GM19397 (cell line): Measurements from ENCODE around the gene MAMSTR.
A peak's percentile ranks its signal among the peaks of the same experiment; 100 is the strongest.

Source experiments
- ATAC-seq: cut with Tn5 transposase; IDR thresholded peaks from one replicate; pipeline ENCODE4 v1.9.1; 2021; ENCODE audit warnings: mild to moderate bottlenecking, moderate library complexity; ENCODE audit not compliant: unreplicated experiment

The MAMSTR gene

GRCh38 chr19:48746738-48747575 lies 27.4 kb upstream of the MAMSTR start, which contains the start of gene IZUMO1:
Gene IZUMO1 (minus strand): TSS chr19:48746909. CDS start chr19:48745859, 1,050 bp downstream.
- ATAC-seq, result no peak

- no peak for ATAC-seq
Measured at GRCh38 chr19:48746110-48746509, 26.6 kb upstream of the MAMSTR start.

GRCh38 chr19:48745208-48745995 lies 25.9 kb upstream of the MAMSTR start:
- ATAC-seq, result no peak

- ATAC-seq, result no peak
Measured at GRCh38 chr19:48742096-48742495, 22.6 kb upstream of the MAMSTR start.

GRCh38 chr19:48741129-48741999 lies 21.8 kb upstream of the MAMSTR start:
- no peak for ATAC-seq

GRCh38 chr19:48740164-48740972 lies 20.8 kb upstream of the MAMSTR start, which contains the start of gene RASIP1:
Gene RASIP1 (minus strand): TSS chr19:48740610. CDS start chr19:48740282, 328 bp downstream.
- ATAC-seq, result no peak

- ATAC-seq, result no peak
Measured at GRCh38 chr19:48739404-48740163, 20.1 kb upstream of the MAMSTR start.

- ATAC-seq, result peak; percentile 81
Measured at GRCh38 chr19:48738557-48739403, 19.3 kb upstream of the MAMSTR start.

- no peak for ATAC-seq
Measured at GRCh38 chr19:48737360-48737998, 18.0 kb upstream of the MAMSTR start.

GRCh38 chr19:48735031-48735615 lies 15.6 kb upstream of the MAMSTR start:
- no peak for ATAC-seq

GRCh38 chr19:48734625-48735024 lies 15.1 kb upstream of the MAMSTR start:
- ATAC-seq, result no peak

- no peak for ATAC-seq
Measured at GRCh38 chr19:48731452-48731851, 11.9 kb upstream of the MAMSTR start.

GRCh38 chr19:48728911-48729664 lies 9.6 kb upstream of the MAMSTR start:
- no peak for ATAC-seq

GRCh38 chr19:48726556-48726955 lies 7.0 kb upstream of the MAMSTR start:
- ATAC-seq, result no peak

- ATAC-seq, result no peak
Measured at GRCh38 chr19:48724796-48725753, 5.5 kb upstream of the MAMSTR start.
